Neural progenitor cell (in vitro differentiated cells): Measurements from ENCODE around the gene PSMB7. TPM values are rescaled to one million over a fixed set of nuclear protein-coding genes. Genes with fewer than 3 reads are reported as not detected.

ENCODE experiments used
- DNase-seq: peaks from one replicate; pipeline ENCODE4 v3.0.0-alpha.2; 2016; ENCODE audit warnings: low spot score
- H2AFZ ChIP-seq: fragments of 200-600 bp; sonication (generic); replicated peaks from 2 replicates; pipeline ENCODE4 v1.6.1; 2016; ENCODE audit warnings: antibody characterized with exemption
- H3F3A ChIP-seq: fragments of 200-600 bp; sonication (generic); 2 replicates; pipeline ENCODE4 v1.6.1; 2016; ENCODE audit warnings: antibody characterized with exemption, low read depth
- H3K27ac ChIP-seq: fragments of 200-600 bp; sonication (generic); 2 replicates; pipeline ENCODE4 v1.5.1; 2016; ENCODE audit warnings: mild to moderate bottlenecking
- H3K27me3 ChIP-seq: fragments of 200-600 bp; sonication (generic); 2 replicates; pipeline ENCODE4 v1.6.1; 2016; ENCODE audit warnings: mild to moderate bottlenecking, moderate library complexity
- H3K36me3 ChIP-seq: fragments of 200-600 bp; sonication (generic); 2 replicates; pipeline ENCODE4 v1.5.1; 2016
- H3K4me1 ChIP-seq: fragments of 200-600 bp; sonication (generic); 2 replicates; pipeline ENCODE4 v1.6.1; 2016; ENCODE audit warnings: mixed run types
- H3K4me2 ChIP-seq: fragments of 200-600 bp; sonication (generic); 2 replicates; pipeline ENCODE4 v1.6.1; 2016
- H3K4me3 ChIP-seq: fragments of 200-600 bp; sonication (generic); 2 replicates; pipeline ENCODE4 v1.5.1; 2016
- H3K79me2 ChIP-seq: fragments of 200-600 bp; sonication (generic); 2 replicates; pipeline ENCODE4 v1.6.1; 2016; ENCODE audit warnings: low read depth
- H3K9ac ChIP-seq: fragments of 200-600 bp; sonication (generic); 2 replicates; pipeline ENCODE4 v1.6.1; 2016
- H3K9me3 ChIP-seq: fragments of 200-600 bp; sonication (generic); 2 replicates; pipeline ENCODE4 v1.5.1; 2016; ENCODE audit warnings: low read depth
- H4K20me1 ChIP-seq: fragments of 200-600 bp; sonication (generic); 2 replicates; pipeline ENCODE4 v1.6.1; 2016; ENCODE audit warnings: low read depth
- H3K27ac Mint-ChIP-seq: 3 replicates; pipeline ENCODE4 v1.8.0; 2021; ENCODE audit warnings: mixed read lengths
- H3K27me3 Mint-ChIP-seq: 2 replicates; pipeline ENCODE4 v1.8.0; 2022; ENCODE audit warnings: low read depth, mild to moderate bottlenecking, inconsistent platforms, moderate library complexity, mixed read lengths; ENCODE audit not compliant: insufficient read depth
- H3K36me3 Mint-ChIP-seq: 3 replicates; pipeline ENCODE4 v1.8.0; 2021; ENCODE audit warnings: mixed read lengths
- H3K4me1 Mint-ChIP-seq: 3 replicates; pipeline ENCODE4 v1.8.0; 2021; ENCODE audit warnings: mixed read lengths
- H3K4me3 Mint-ChIP-seq: 3 replicates; pipeline ENCODE4 v1.8.0; 2021; ENCODE audit warnings: mild to moderate bottlenecking, moderate library complexity, mixed read lengths
- H3K9me3 Mint-ChIP-seq: 3 replicates; pipeline ENCODE4 v1.8.0; 2020; ENCODE audit warnings: mixed read lengths
- EZH2 ChIP-seq: fragments of 200-600 bp; sonication (generic); IDR thresholded peaks from 2 replicates; pipeline ENCODE4 v1.6.1; 2017; ENCODE audit warnings: antibody characterized with exemption, mild to moderate bottlenecking, moderate library complexity
- EZH2phosphoT487 ChIP-seq: fragments of 200-600 bp; sonication (generic); IDR thresholded peaks from 2 replicates; pipeline ENCODE4 v1.6.1; 2017; ENCODE audit warnings: antibody characterized with exemption
- total RNA-seq: library from RNA; depleted of rRNA; stranded (reverse); fragments of >200 nt; gene quantifications from 2 replicates; pipeline ENCODE4 v1.2.3, GENCODE V29; 2015; ENCODE audit warnings: low replicate concordance
- TF ChIP-seq, protein P1 (sequence below): fragments of 200-600 bp; sonication (generic); IDR thresholded peaks from 2 replicates; pipeline ENCODE4 v1.5.1; 2017; ENCODE audit warnings: antibody characterized with exemption, mild to moderate bottlenecking

PSMB7 gene
- total RNA-seq, 1 donor from 2014 or later = 249 TPM

DNA sequence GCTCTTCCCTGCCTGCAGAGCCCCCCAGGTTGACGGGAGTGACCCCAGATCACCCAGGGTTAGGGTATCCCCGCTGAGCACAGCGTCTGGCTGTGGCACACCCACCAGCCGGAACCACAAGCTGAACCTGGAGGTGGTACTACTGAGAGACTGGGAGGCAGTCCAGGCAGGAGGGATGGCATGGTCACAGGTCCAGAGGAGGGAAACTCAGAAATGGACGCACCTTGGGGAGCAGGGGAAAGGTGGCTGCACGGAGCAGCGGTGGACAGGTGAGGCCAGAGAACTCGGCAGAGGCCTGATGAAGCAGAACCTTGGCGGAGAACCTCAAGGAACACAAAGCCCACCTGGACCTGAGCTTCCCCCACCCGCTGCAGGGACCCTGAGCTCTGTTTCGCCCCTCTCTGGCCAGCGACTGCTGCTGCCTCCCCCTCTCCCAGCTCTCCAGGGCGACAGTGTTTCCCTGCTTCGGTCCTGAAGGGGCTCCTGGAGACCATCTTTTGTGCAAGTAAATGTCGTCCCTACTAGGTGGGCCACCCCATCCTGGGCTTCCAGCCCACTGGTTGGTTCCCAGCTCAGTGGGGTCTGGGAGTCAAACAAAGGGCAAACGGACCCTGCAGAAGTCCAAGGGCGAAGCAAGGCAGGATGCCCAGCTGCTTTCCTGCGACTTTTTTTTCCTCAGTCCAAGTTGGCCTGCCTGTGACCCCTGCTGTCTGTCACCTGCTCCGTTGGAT, 35.9 kb upstream of the PSMB7 start:
- Histone ChIP-seq H3K79me2 (no peaks in the 10 kb centered on the region), H3K4me3 (peak overlapping the region; percentile 48), H3K9me3 (no peaks in the 10 kb centered on the region), H3K27me3 (peaks cover 45% of the 10 kb centered on the region), H3F3A (peaks cover 24% of the 10 kb centered on the region), H3K4me1 (peaks cover 12% of the 10 kb centered on the region), H2AFZ (peak overlapping the region; percentile 89), H3K36me3 (no peaks in the 10 kb centered on the region), H3K9ac (no peak overlapping the region), H3K4me2 (peak overlapping the region; percentile 90), H3K27ac (no peak overlapping the region), H4K20me1 (peaks cover 3% of the 10 kb centered on the region)
- Mint-ChIP-seq H3K4me1 (peaks cover 9% of the 10 kb centered on the region), H3K4me3 (peak overlapping the region; percentile 75), H3K27me3 (peaks cover 37% of the 10 kb centered on the region), H3K36me3 (no peaks in the 10 kb centered on the region), H3K27ac (no peak overlapping the region), H3K9me3 (no peaks in the 10 kb centered on the region)
- DNase-seq = no peak
- TF ChIP-seq EZH2phosphoT487 (no peak), EZH2 (no peak)
- TF ChIP-seq, protein P1, sequence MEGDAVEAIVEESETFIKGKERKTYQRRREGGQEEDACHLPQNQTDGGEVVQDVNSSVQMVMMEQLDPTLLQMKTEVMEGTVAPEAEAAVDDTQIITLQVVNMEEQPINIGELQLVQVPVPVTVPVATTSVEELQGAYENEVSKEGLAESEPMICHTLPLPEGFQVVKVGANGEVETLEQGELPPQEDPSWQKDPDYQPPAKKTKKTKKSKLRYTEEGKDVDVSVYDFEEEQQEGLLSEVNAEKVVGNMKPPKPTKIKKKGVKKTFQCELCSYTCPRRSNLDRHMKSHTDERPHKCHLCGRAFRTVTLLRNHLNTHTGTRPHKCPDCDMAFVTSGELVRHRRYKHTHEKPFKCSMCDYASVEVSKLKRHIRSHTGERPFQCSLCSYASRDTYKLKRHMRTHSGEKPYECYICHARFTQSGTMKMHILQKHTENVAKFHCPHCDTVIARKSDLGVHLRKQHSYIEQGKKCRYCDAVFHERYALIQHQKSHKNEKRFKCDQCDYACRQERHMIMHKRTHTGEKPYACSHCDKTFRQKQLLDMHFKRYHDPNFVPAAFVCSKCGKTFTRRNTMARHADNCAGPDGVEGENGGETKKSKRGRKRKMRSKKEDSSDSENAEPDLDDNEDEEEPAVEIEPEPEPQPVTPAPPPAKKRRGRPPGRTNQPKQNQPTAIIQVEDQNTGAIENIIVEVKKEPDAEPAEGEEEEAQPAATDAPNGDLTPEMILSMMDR = no peak

DNA sequence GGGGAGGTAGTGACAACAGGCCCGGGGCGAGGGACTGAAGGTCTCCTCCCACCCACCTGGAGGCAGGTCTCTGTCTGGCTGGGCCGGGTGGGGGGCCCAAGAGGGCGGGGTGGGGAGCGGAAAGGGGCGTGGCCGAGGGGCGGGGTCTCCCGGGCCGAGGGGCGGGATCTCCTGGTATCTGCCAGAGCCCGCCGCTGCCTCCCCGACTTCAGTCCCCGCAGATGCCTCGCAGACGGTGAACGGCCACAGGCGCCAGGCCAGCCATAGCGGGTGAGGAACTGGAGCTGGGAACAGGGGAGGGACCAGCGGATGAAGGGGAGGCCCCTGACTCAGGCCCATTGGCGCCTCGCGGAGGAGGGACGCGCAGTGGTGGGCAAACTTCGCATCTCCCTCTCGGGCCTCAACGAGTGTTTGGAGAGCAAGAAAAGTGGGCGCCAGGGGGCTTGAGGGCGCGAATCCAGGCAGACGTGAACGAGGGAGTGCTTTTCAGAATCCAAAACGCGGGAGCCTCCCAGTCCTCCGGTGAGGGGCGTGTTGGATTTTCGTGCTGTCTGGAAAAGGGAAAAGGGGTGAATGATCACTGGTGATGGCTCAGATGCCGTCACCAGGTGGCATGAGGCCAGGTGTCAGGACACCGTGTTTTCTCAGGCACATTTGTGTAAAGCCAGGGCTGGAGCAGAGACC, 35.1 kb upstream of the PSMB7 start, which contains the start of gene ADGRD2:
ADGRD2 (plus strand) TSS at position 211 of the 684 bp plus-strand sequence. CDS start 1,216 bp downstream, outside the sequence.
- peak within 1 kb of the TSS; percentile 75 for H3K4me3 Mint-ChIP-seq
- DNase-seq = peak; percentile 89
- TF ChIP-seq, protein P1 = peak; percentile 30
- TF ChIP-seq EZH2phosphoT487 (no peak), EZH2 (no peak)

DNA sequence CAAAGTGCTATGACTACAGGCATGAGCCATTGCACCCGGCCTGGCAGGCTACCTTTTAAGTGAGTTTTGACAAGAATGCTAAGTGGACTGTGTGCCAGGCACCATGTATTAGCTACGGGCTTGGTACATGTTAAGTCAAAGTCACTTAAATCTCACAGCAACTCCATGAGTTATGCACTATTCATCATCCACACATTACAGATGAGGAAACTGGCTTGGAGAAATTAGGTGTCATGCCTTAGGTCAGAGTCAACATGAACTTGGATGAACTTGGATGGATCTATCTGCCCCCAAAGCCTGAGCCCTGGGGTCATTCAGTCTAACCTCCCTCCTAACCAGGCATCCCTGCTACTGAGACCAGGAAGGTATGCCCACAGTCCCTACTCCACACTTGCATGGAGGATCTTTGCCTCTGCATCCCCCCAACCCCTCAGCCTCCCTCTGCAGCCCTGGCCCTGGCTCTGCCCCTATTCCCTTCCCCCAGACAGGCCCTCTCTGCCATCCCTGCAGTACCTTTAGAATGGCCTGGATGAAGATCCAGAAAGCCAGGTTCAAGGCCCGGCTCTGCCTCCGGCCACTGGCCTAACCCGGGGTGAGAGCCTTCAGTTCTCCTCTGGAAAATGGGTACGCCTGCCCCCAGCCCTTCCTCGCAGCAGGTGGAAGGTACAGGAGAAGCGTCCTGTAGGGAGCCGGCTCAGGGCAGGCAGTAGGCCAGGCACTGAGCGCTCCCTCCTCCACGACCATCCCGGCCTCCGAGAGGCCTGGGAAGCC, 34.3 kb upstream of the PSMB7 start:
- peaks cover 32% of the 10 kb centered on the region for H3F3A ChIP-seq
- no peaks in the 10 kb centered on the region for H3K9me3 Mint-ChIP-seq
- H3K4me3 ChIP-seq = no peak overlapping the region
- no peaks in the 10 kb centered on the region for H3K36me3 Mint-ChIP-seq
- no peak overlapping the region for H3K27ac Mint-ChIP-seq
- H2AFZ ChIP-seq = no peak overlapping the region
- DNase-seq = no peak
- no peaks in the 10 kb centered on the region for H3K79me2 ChIP-seq
- H3K4me3 Mint-ChIP-seq = no peak overlapping the region
- no peak overlapping the region for H3K9ac ChIP-seq
- peaks cover 12% of the 10 kb centered on the region for H3K4me1 ChIP-seq
- H3K4me2 ChIP-seq = no peak overlapping the region
- H3K27me3 Mint-ChIP-seq = peaks cover 34% of the 10 kb centered on the region
- TF ChIP-seq EZH2phosphoT487 (no peak), EZH2 (no peak)
- TF ChIP-seq, protein P1 = no peak
- H3K27ac ChIP-seq = no peak overlapping the region
- H4K20me1 ChIP-seq = peaks cover 3% of the 10 kb centered on the region
- H3K4me1 Mint-ChIP-seq = peaks cover 9% of the 10 kb centered on the region
- no peaks in the 10 kb centered on the region for H3K36me3 ChIP-seq
- H3K9me3 ChIP-seq = no peaks in the 10 kb centered on the region
- H3K27me3 ChIP-seq = peaks cover 44% of the 10 kb centered on the region

More for the DNA sequence above, 35.1 kb upstream of the PSMB7 start, which contains the start of gene ADGRD2:
- H3K27ac Mint-ChIP-seq = no peak within 1 kb of the TSS
- Histone ChIP-seq H2AFZ (peak within 1 kb of the TSS; percentile 89), H3K4me2 (peak within 1 kb of the TSS; percentile 90), H3K4me3 (peak within 1 kb of the TSS; percentile 48), H3K9ac (no peak within 1 kb of the TSS), H3K4me1 (peaks cover 12% of the 10 kb centered on the region), H3K27me3 (peaks cover 45% of the 10 kb centered on the region), H3K36me3 (no peaks in the 10 kb centered on the region), H4K20me1 (peaks cover 3% of the 10 kb centered on the region), H3F3A (peaks cover 27% of the 10 kb centered on the region), H3K27ac (no peak within 1 kb of the TSS), H3K9me3 (no peaks in the 10 kb centered on the region), H3K79me2 (no peaks in the 10 kb centered on the region)
- H3K27me3 Mint-ChIP-seq = peaks cover 37% of the 10 kb centered on the region
- peaks cover 9% of the 10 kb centered on the region for H3K4me1 Mint-ChIP-seq
- H3K36me3 Mint-ChIP-seq = no peaks in the 10 kb centered on the region
- no peaks in the 10 kb centered on the region for H3K9me3 Mint-ChIP-seq
